HUES64 (cell line): ENCODE data around the gene MMAB.

Experiments
- H3K27ac ChIP-seq: 2 replicates; pipeline ENCODE4 v1.7.0; 2013; ENCODE audit warnings: low read depth, low read length, inconsistent platforms
- H3K27me3 ChIP-seq: 2 replicates; pipeline ENCODE4 v1.6.1; 2013; ENCODE audit warnings: mild to moderate bottlenecking, low read length; ENCODE audit not compliant: insufficient read depth
- H3K36me3 ChIP-seq: 2 replicates; pipeline ENCODE4 v1.6.1; 2013; ENCODE audit warnings: mild to moderate bottlenecking, low read length; ENCODE audit not compliant: insufficient read depth
- H3K4me1 ChIP-seq: 2 replicates; pipeline ENCODE4 v1.6.1; 2013; ENCODE audit warnings: mild to moderate bottlenecking, low read length, moderate library complexity; ENCODE audit not compliant: insufficient read depth
- H3K4me3 ChIP-seq: 2 replicates; pipeline ENCODE4 v1.5.1; 2013; ENCODE audit warnings: mild to moderate bottlenecking, low read length, moderate library complexity
- H3K9ac ChIP-seq: 2 replicates; pipeline ENCODE4 v1.6.1; 2013; ENCODE audit warnings: mild to moderate bottlenecking, low read depth, low read length
- H3K9me3 ChIP-seq: 2 replicates; pipeline ENCODE4 v1.6.1; 2013; ENCODE audit warnings: low read depth, low read length; ENCODE audit not compliant: insufficient read depth
- WGBS: fragments of 150-250, 120-280 bp; methylation state at CpG from one replicate; pipeline ENCODE4 v1.1.7; 2013; ENCODE audit warnings: missing lambda C conversion rate; 5-methylcytosine and 5-hydroxymethylcytosine counted together

The MMAB gene

DNA sequence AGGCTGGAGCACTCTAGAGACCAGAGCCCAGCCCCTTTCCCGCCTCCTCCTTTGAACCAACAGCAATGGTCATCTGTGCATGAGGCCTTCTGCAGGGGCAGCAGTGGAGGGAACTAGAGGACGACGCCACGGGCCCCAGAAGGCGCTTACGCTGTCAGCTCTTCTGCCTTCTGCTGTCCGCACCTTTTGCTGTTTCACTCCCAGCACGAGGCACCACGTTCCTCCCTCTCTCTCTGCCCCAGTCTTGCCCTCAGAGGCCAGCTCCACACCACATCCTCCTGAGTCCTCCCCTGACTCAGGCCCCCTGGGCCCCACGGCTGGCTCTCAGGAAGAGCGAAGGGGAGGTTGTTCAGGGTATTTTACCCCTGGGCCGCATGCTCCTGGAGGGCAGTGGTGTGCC lies 15.5 kb downstream of the MMAB start:
- no peaks in the 10 kb centered on the region for H3K27me3 ChIP-seq
- no peaks in the 10 kb centered on the region; the same call in 1 of the 2 replicates for H3K36me3 ChIP-seq
- H3K9ac ChIP-seq = no peak overlapping the region
- 92% methylated on average over 12 of the region's 12 CpGs for WGBS
- H3K4me3 ChIP-seq = no peak overlapping the region
- no peaks in the 10 kb centered on the region for H3K4me1 ChIP-seq
- no peak overlapping the region for H3K27ac ChIP-seq
- H3K9me3 ChIP-seq = no peaks in the 10 kb centered on the region

DNA sequence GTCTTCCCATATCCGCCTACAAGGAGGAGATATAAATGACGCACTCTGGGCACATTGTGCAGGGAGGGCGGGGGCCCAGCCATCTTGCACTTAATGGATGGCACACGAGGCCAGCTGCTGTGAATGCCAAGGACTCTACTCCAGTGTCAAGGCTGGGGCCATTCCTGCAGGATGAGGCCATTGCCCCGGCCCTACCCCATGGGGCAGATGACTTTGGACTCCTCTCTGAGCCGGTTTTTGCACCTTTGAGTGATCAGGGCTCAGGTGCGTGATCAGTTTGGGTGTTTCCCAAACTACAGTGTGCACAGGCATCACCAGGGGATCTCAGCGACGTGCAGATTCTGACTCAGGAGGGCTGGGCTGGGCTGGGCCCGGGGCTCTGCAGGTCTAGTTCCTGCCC lies 16.1 kb downstream of the MMAB start:
- no peak overlapping the region for H3K27ac ChIP-seq
- no peaks in the 10 kb centered on the region for H3K9me3 ChIP-seq
- no peak overlapping the region for H3K4me3 ChIP-seq
- H3K4me1 ChIP-seq = no peaks in the 10 kb centered on the region
- H3K36me3 ChIP-seq = no peaks in the 10 kb centered on the region; the same call in 1 of the 2 replicates
- WGBS = 96% methylated on average over 10 of the region's 10 CpGs
- no peak overlapping the region for H3K9ac ChIP-seq
- H3K27me3 ChIP-seq = no peaks in the 10 kb centered on the region

DNA sequence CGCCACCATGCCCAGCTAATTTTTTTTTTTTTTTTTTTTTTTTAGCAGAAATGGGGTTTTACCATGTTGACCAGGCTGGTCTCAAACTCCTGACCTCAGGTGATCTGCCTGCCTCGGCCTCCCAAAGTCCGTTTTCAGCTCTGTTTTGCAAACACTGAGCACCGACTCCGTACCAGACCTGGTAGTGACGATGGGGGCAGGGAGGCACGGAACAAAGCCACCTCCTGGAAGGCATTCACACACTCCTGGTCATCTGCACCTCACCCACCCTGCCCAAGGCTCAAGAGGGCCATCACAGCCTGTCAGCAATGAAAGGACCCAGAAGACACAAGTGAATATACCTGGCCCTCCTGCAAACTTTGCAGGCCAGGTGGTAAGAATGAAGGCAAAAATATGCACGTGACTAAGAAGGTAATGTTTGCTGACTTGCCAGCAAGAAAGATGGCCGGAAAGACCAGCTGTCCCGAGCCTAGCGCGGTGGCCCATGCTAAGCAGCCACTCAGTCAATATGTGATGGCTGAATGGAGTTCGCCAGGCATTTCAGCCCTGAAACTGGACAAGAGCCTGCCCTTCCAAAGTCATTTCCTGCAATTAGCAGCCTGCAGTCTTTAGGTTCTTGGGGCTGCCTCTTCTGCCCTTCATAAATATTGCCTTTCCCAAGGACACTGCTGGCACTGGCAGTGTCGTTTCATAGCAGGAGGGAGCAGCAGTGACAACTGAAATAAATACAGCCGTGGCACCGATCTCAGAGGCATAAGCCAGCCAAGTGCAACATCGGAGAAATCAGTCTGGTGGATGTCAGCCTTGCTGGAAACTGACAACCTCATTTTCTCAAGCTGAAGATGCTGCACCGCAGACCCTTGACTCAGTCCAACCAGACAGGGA lies 17.6 kb downstream of the MMAB start:
- Histone ChIP-seq H3K4me3 (no peak overlapping the region), H3K27ac (no peak overlapping the region), H3K27me3 (no peaks in the 10 kb centered on the region), H3K36me3 (no peaks in the 10 kb centered on the region), H3K4me1 (no peaks in the 10 kb centered on the region), H3K9ac (no peak overlapping the region), H3K9me3 (no peaks in the 10 kb centered on the region)
- 84% methylated on average over 17 of the region's 18 CpGs for WGBS

DNA sequence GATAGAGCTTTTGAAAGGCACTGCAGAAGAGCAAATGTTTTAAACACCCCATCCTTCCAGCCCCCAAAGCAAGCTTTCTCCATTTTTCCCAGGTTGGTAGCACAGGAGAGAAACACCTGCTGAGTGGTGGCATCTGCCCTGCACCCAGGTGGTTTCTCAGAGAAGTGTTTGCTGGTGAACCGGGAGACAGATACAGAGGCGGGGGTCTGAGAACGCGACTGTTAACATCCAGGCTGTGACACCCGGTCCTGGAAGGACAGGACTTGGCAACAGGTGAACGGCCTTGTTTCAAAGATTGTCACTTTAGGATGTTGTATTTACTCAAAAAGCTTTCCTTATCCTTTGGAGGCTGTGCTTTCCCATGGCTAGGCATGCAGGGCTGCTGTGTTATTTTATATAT lies 18.5 kb downstream of the MMAB start:
- H3K4me3 ChIP-seq = no peak overlapping the region
- H3K36me3 ChIP-seq = no peaks in the 10 kb centered on the region
- H3K27me3 ChIP-seq = no peaks in the 10 kb centered on the region
- WGBS = 90% methylated on average over 6 of the region's 6 CpGs
- no peaks in the 10 kb centered on the region for H3K9me3 ChIP-seq
- H3K27ac ChIP-seq = no peak overlapping the region
- H3K9ac ChIP-seq = no peak overlapping the region
- no peaks in the 10 kb centered on the region for H3K4me1 ChIP-seq

DNA sequence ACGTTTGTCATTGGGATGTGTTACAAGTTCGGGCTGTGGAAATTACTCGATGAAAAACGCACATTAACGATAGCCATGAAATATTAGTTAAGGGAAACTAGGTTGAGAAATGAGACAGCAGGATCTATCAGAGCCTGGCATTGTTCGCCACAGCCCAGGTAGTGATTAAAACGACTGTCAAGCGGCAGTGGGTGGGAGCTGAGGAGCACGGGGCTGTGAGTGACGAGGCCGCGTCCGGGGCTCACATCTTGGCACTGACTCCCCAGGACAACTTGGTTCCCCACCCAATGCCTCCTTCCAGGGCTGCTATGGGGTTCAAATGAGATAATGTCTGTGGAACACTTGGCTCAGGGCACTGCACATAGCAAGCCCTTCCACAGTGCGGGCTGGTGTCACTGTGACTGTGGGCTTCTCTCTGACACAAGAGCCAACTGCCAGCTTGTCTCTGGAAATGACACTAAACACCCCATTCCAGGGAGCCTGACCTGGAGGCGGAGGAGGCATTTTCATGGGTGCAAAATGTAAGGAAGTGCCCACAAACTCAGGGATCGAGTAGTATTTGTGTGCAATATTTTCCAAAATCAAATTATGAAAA lies 19.3 kb downstream of the MMAB start:
- H3K9me3 ChIP-seq = no peaks in the 10 kb centered on the region
- H3K4me3 ChIP-seq = no peak overlapping the region
- H3K36me3 ChIP-seq = no peaks in the 10 kb centered on the region
- no peaks in the 10 kb centered on the region for H3K27me3 ChIP-seq
- 88% methylated on average over 16 of the region's 16 CpGs for WGBS
- H3K27ac ChIP-seq = no peak overlapping the region
- no peaks in the 10 kb centered on the region for H3K4me1 ChIP-seq
- no peak overlapping the region for H3K9ac ChIP-seq

DNA sequence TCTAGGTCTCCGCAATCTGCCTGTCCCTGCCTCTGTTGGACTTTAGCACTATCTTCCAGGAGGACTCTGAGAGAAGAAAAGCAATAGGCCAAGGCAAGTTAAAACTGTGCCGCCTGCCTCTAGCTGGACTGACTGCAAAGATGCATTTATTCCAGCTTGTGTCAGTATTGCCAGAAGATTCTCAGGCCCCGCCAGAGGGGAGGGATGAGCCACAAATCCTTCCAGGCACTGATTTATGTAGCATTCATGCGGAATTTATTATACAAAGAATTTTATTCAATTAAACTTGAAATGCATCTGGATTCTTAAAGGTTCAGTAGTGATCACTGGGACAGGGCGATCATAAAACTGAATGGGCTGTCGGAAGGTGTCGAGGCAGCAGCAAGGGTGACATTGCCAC lies 19.8 kb downstream of the MMAB start:
- no peak overlapping the region for H3K27ac ChIP-seq
- no peak overlapping the region for H3K9ac ChIP-seq
- no peaks in the 10 kb centered on the region for H3K27me3 ChIP-seq
- no peaks in the 10 kb centered on the region for H3K36me3 ChIP-seq
- H3K4me1 ChIP-seq = no peaks in the 10 kb centered on the region
- 91% methylated on average over 6 of the region's 7 CpGs for WGBS
- H3K4me3 ChIP-seq = no peak overlapping the region
- no peaks in the 10 kb centered on the region for H3K9me3 ChIP-seq

DNA sequence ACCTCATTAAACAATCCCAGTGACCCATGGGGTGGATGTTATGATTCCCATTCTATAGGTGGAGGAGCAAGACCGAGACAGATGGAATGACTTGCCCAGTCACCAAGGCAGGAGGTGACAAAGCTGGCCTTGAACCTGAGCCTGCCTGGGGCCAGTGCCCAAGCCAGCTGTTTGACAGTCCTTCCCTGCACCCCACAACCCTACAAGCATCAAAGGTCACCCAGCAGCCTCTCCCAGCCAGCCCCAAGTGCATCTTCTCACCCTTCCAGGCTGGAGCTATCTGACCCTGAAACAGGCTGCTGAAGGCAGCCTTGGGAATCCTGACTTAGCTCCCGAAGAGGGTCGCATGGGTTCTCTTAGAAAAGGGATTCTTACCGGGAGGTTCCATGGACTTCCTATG lies 20.3 kb downstream of the MMAB start:
- no peaks in the 10 kb centered on the region for H3K27me3 ChIP-seq
- no peak overlapping the region for H3K27ac ChIP-seq
- 86% methylated on average over 4 of the region's 4 CpGs for WGBS
- H3K36me3 ChIP-seq = no peaks in the 10 kb centered on the region
- no peaks in the 10 kb centered on the region for H3K4me1 ChIP-seq
- H3K9me3 ChIP-seq = no peaks in the 10 kb centered on the region
- H3K4me3 ChIP-seq = no peak overlapping the region
- H3K9ac ChIP-seq = no peak overlapping the region

DNA sequence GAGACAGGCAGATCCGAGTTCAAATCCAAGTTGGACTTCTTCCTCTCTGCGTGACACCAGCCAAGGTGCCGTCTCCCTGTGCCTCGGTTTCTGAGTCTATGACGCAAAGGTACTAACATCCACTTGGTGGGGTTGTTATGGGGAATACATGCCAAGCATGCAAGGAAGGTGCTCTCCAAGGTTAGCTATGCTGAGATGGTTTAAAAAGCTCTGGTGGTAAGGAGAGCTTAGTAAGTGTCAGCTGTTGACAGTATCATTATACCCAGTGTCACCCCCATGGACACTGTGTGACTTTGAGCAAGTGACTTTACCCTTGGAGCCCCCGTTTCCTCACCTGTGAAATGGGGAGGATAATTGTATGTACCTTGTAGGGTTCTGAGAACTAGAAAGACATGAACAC lies 22.2 kb downstream of the MMAB start:
- no peak overlapping the region for H3K9ac ChIP-seq
- no peaks in the 10 kb centered on the region for H3K27me3 ChIP-seq
- H3K4me1 ChIP-seq = no peaks in the 10 kb centered on the region
- no peak overlapping the region for H3K4me3 ChIP-seq
- no peaks in the 10 kb centered on the region for H3K36me3 ChIP-seq
- no peak overlapping the region for H3K27ac ChIP-seq
- H3K9me3 ChIP-seq = no peaks in the 10 kb centered on the region
- 95% methylated on average over 6 of the region's 6 CpGs for WGBS

DNA sequence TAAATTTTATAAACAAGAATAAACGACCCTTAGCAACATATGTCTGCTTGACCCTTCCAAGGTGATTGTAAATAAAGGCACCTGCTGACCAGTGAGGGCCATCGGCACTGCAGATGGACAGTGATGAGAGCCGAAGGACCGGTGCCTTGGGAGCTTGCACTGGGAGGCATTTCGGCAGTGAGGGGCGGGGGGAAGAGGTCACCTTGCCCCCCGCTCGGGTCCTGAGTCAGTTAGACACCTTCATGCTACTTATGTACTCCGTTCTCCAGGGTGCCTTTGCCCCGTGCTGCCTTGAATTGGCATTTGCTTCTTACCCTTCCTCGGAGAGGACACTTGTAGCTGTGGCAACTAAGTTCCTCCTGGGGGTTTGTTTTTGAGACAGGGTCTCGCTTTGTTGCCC lies 23.0 kb downstream of the MMAB start:
- 88% methylated on average over 12 of the region's 12 CpGs for WGBS
- no peaks in the 10 kb centered on the region for H3K36me3 ChIP-seq
- H3K9ac ChIP-seq = no peak overlapping the region
- no peak overlapping the region for H3K27ac ChIP-seq
- no peaks in the 10 kb centered on the region for H3K27me3 ChIP-seq
- no peak overlapping the region for H3K4me3 ChIP-seq
- H3K9me3 ChIP-seq = no peaks in the 10 kb centered on the region
- H3K4me1 ChIP-seq = no peaks in the 10 kb centered on the region

DNA sequence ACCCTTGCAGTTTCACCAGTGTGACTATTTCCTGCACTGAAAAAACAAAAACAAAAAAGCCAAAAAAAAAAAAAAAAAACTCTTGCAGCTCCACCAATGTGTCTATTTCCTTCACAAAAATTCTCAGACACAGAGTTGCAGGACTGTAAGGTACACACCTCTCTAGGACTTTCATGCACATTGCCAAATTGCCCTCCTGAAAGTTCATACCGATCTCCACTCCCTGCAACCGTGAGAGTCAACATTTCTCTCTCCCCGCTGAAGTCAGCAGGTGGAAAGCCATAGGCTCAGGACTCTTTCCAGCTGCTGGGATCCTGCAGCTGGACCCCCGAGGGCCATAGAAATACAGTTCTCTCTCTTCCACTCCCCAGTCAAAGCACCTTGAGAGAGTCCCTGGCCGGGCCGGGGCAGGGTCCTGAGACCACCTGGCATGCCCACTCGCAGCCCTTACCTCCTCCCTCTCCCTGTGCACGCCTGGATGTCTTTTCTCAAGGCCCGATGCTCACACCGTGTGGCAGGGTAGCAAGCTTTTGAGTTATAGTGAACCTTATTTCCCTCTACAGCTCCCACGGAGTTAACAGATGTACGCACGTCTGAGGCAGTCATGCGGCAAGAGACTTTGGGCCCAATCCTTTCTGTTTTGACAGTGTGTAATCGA lies 23.6 kb downstream of the MMAB start:
- no peaks in the 10 kb centered on the region for H3K9me3 ChIP-seq
- no peaks in the 10 kb centered on the region for H3K27me3 ChIP-seq
- no peaks in the 10 kb centered on the region for H3K36me3 ChIP-seq
- no peaks in the 10 kb centered on the region for H3K4me1 ChIP-seq
- no peak overlapping the region for H3K27ac ChIP-seq
- H3K9ac ChIP-seq = no peak overlapping the region
- H3K4me3 ChIP-seq = no peak overlapping the region
- WGBS = 88% methylated on average over 15 of the region's 15 CpGs

DNA sequence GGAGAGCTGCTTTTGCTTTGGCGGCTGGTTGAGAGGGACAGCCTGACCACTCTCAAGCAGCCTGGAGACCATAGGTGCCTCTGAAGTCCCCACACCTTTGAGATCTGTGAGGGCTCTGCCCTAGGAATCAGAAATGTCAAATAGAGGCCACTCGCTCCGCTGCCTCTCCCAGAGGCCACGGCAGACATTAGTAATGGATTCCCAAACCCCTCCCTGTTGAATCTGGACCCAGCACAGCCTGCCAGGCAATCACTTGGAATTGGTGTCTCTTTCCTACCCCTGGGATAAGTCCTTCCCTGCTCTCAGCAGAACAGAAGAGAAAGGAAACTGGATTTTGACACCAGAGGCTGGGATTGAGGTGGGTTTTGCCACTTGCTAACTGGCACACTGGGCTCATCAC lies 25.0 kb downstream of the MMAB start:
- no peaks in the 10 kb centered on the region for H3K9me3 ChIP-seq
- H3K36me3 ChIP-seq = no peaks in the 10 kb centered on the region
- no peak overlapping the region for H3K27ac ChIP-seq
- H3K27me3 ChIP-seq = no peaks in the 10 kb centered on the region
- no peaks in the 10 kb centered on the region for H3K4me1 ChIP-seq
- no peak overlapping the region for H3K4me3 ChIP-seq
- no peak overlapping the region for H3K9ac ChIP-seq
- 83% methylated on average over 4 of the region's 4 CpGs for WGBS
